Measurements from ENCODE around the gene WWOX.

Gene WWOX

GRCh38 chr16:79101491-79101890, 1002.0 kb downstream of the WWOX start:
- H3K27me3 Mint-ChIP-seq = no peaks in the 10 kb centered on the region
- H3K27ac Mint-ChIP-seq = no peak overlapping the region

GRCh38 chr16:79104567-79104966, 1005.1 kb downstream of the WWOX start:
- Mint-ChIP-seq H3K27me3 (no peaks in the 10 kb centered on the region), H3K36me3 (no peaks in the 10 kb centered on the region), H3K4me3 (no peak overlapping the region), H3K9me3 (ENCODE audit: low read depth) (no peaks in the 10 kb centered on the region), H3K27ac (no peak overlapping the region), H3K4me1 (ENCODE audit: low read depth) (peaks cover 2% of the 10 kb centered on the region)

More at GRCh38 chr16:79101491-79101890, 1002.0 kb downstream of the WWOX start:
- H3K9me3 Mint-ChIP-seq (ENCODE audit: low read depth) = no peaks in the 10 kb centered on the region
- peaks cover 2% of the 10 kb centered on the region for H3K4me1 Mint-ChIP-seq (ENCODE audit: low read depth)
- no peaks in the 10 kb centered on the region for H3K36me3 Mint-ChIP-seq
- H3K4me3 Mint-ChIP-seq = no peak overlapping the region

DNA sequence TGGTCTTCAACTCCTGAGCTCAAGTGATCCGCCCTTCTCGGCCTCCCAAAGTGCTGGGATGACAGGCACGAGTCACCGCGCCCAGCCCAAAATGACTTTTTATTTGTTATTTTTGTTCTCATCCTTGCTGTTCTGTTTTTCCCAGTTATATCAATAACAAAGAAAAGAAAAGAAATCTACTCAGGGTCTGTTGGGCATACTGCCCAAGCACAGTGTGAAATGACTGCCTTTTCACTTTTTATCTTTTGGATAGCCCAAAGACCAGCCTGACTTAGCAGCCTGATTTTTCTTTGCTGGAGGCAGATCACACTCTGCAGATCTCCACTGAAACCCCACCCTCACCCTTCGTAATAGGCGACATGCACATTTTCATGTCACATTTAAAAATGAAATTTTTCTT, 1007.8 kb downstream of the WWOX start:
- Mint-ChIP-seq H3K27ac (no peak overlapping the region), H3K9me3 (ENCODE audit: low read depth) (no peaks in the 10 kb centered on the region), H3K4me3 (no peak overlapping the region), H3K27me3 (no peaks in the 10 kb centered on the region), H3K4me1 (ENCODE audit: low read depth) (no peaks in the 10 kb centered on the region), H3K36me3 (no peaks in the 10 kb centered on the region)

- Mint-ChIP-seq H3K27me3 (no peaks in the 10 kb centered on the region), H3K36me3 (peaks cover 4% of the 10 kb centered on the region), H3K4me3 (no peak overlapping the region), H3K4me1 (ENCODE audit: low read depth) (no peaks in the 10 kb centered on the region), H3K9me3 (ENCODE audit: low read depth) (no peaks in the 10 kb centered on the region), H3K27ac (no peak overlapping the region)
These were observed 1010.3 kb downstream of the WWOX start for GRCh38 chr16:79109771-79110170.

GRCh38 chr16:79110242-79110641, 1010.8 kb downstream of the WWOX start:
- Mint-ChIP-seq H3K9me3 (ENCODE audit: low read depth) (no peaks in the 10 kb centered on the region), H3K27me3 (no peaks in the 10 kb centered on the region), H3K27ac (no peak overlapping the region), H3K4me3 (no peak overlapping the region), H3K36me3 (peaks cover 4% of the 10 kb centered on the region), H3K4me1 (ENCODE audit: low read depth) (no peaks in the 10 kb centered on the region)

- Mint-ChIP-seq H3K36me3 (peaks cover 4% of the 10 kb centered on the region), H3K4me3 (no peak overlapping the region), H3K4me1 (ENCODE audit: low read depth) (no peaks in the 10 kb centered on the region), H3K27me3 (no peaks in the 10 kb centered on the region), H3K27ac (no peak overlapping the region), H3K9me3 (ENCODE audit: low read depth) (no peaks in the 10 kb centered on the region)
These were observed 1011.5 kb downstream of the WWOX start for GRCh38 chr16:79110953-79111352.

DNA sequence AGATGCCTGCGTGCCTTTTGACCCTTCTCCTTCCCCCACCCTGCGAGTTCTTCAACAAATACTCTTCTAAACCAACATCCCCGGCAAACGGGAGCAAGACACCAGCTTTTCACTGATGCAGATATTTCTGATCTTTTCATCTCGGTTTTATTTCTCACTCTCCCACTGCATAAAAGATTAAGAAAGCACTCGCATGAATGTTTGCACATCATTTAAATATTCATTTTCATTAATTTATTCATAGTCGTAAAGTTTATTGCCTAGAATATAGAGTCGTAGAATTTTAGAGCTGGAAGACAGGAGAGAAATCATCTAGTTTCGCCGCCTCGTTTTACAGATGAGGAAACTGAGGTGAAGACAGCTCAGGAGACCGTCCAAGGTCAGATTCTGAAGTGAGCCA, 1013.0 kb downstream of the WWOX start:
- Mint-ChIP-seq H3K4me3 (no peak overlapping the region), H3K4me1 (ENCODE audit: low read depth) (no peaks in the 10 kb centered on the region), H3K27ac (no peak overlapping the region), H3K36me3 (peaks cover 4% of the 10 kb centered on the region), H3K27me3 (no peaks in the 10 kb centered on the region), H3K9me3 (ENCODE audit: low read depth) (no peaks in the 10 kb centered on the region)

GRCh38 chr16:79113826-79114225, 1014.4 kb downstream of the WWOX start:
- no peaks in the 10 kb centered on the region for H3K9me3 Mint-ChIP-seq (ENCODE audit: low read depth)
- no peaks in the 10 kb centered on the region for H3K4me1 Mint-ChIP-seq (ENCODE audit: low read depth)
- no peaks in the 10 kb centered on the region for H3K27me3 Mint-ChIP-seq
- H3K27ac Mint-ChIP-seq = no peak overlapping the region
- no peak overlapping the region for H3K4me3 Mint-ChIP-seq
- H3K36me3 Mint-ChIP-seq = peaks cover 4% of the 10 kb centered on the region

DNA sequence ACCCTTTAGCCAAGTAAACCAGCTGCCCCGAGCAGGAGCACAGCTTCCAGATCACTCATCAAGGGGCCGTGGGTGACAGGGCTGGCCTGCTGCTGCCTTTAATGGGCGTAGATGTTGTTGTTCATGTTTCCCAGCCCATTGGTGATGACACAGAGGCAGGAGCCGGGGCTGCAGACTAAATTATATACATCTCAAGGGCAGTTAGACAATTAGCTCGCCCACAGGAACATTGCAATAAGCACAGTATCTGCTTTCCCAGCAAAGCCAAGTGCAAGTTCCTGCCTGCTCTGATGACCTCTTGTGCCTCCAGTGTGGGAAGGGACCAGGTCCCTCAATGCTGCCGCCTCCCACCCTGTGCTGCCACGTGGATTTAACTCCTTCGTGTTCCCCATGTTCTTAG, 1015.3 kb downstream of the WWOX start:
- Mint-ChIP-seq H3K27me3 (no peaks in the 10 kb centered on the region), H3K4me1 (ENCODE audit: low read depth) (no peaks in the 10 kb centered on the region), H3K4me3 (no peak overlapping the region), H3K9me3 (ENCODE audit: low read depth) (no peaks in the 10 kb centered on the region), H3K27ac (no peak overlapping the region), H3K36me3 (peaks cover 4% of the 10 kb centered on the region)

DNA sequence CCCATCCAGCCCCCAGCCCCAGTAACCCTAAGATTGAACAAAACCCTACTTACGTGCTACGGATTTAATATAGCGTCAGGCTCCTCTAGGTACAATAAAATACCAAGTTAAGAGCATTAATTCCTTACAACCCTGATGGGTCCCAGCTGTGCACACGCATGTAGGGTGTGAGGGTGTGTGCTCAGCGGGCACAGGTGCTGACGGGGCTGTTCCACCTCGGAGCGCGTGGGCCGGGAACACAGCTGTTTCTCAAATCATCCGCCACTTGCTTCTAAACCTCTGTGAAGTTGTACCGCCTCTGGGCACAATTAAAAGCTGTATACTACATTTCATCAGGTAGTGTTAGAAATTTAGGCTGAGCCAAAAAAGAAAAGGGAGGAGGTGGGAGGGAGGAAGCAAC, 1022.5 kb downstream of the WWOX start:
- no peaks in the 10 kb centered on the region for H3K4me1 Mint-ChIP-seq (ENCODE audit: low read depth)
- no peak overlapping the region for H3K27ac Mint-ChIP-seq
- no peaks in the 10 kb centered on the region for H3K27me3 Mint-ChIP-seq
- peaks cover 5% of the 10 kb centered on the region for H3K9me3 Mint-ChIP-seq (ENCODE audit: low read depth)
- H3K4me3 Mint-ChIP-seq = no peak overlapping the region
- H3K36me3 Mint-ChIP-seq = peaks cover 2% of the 10 kb centered on the region

DNA sequence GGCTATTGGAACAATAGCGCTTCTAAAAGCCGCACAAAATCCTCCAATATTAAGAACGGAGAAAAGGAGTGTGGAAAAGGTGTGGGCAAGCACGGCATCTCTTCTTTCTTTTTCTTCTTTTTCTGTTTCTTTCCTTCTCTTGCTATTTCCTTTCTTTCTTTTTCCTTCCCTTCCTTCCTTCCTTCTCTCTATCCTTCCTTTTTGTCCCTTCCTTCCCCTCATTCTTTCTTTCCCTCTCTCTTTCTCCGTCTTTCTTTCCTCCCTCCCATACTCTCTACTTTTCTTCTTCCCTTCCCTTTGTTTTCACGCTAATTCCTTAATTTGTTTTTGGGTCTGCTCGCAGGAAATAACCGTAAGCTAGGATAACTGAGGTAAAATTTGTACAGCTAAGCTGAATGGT, 1022.9 kb downstream of the WWOX start:
- Mint-ChIP-seq H3K27ac (no peak overlapping the region), H3K4me1 (ENCODE audit: low read depth) (no peaks in the 10 kb centered on the region), H3K36me3 (peaks cover 2% of the 10 kb centered on the region), H3K27me3 (no peaks in the 10 kb centered on the region), H3K9me3 (ENCODE audit: low read depth) (peaks cover 5% of the 10 kb centered on the region), H3K4me3 (no peak overlapping the region)

DNA sequence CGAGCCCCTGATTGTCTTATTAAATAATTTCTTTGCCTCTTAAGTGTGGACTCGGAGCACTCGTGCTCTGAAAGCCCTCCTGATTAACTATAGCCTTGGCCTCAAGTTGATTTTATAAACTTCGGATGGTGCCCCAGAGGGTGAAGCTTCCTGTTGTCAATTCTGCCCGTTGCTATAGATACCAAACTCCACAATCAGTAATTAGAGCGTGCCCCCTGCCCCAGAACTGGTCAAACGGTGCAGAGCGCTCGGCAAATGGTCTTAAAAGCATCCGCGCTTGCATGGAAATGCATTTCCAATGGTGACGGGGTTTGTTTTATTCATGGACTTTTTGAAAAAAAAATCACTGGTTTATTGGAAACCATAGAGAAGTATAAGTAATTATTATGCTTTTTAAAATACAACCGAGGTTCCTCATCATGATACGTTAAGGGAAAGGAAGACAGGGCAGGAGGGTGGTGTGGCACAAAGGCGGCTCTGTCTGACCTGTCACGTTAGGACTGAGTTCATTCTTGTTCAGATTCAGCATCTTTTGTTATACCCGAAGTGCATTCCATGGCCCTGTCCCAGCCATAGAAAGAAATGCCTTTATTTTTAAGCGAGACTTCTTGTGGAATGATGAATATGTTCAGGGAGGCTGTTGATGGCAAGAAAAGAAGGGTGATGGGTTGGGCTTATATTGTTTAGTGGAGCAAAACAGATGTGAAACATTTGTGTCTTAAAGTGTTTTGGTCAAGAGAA, 1024.7 kb downstream of the WWOX start:
- no peaks in the 10 kb centered on the region for H3K27me3 Mint-ChIP-seq
- peaks cover 5% of the 10 kb centered on the region for H3K9me3 Mint-ChIP-seq (ENCODE audit: low read depth)

GRCh38 chr16:79127766-79128165, 1028.3 kb downstream of the WWOX start:
- no peak overlapping the region for H3K4me3 Mint-ChIP-seq
- no peak overlapping the region for H3K27ac Mint-ChIP-seq
- peaks cover 2% of the 10 kb centered on the region for H3K36me3 Mint-ChIP-seq
- H3K27me3 Mint-ChIP-seq = no peaks in the 10 kb centered on the region
- no peaks in the 10 kb centered on the region for H3K4me1 Mint-ChIP-seq (ENCODE audit: low read depth)
- peaks cover 4% of the 10 kb centered on the region for H3K9me3 Mint-ChIP-seq (ENCODE audit: low read depth)

More for the DNA sequence above, 1024.7 kb downstream of the WWOX start:
- no peaks in the 10 kb centered on the region for H3K4me1 Mint-ChIP-seq (ENCODE audit: low read depth)
- H3K4me3 Mint-ChIP-seq = no peak overlapping the region
- H3K27ac Mint-ChIP-seq = no peak overlapping the region
- H3K36me3 Mint-ChIP-seq = peaks cover 2% of the 10 kb centered on the region

DNA sequence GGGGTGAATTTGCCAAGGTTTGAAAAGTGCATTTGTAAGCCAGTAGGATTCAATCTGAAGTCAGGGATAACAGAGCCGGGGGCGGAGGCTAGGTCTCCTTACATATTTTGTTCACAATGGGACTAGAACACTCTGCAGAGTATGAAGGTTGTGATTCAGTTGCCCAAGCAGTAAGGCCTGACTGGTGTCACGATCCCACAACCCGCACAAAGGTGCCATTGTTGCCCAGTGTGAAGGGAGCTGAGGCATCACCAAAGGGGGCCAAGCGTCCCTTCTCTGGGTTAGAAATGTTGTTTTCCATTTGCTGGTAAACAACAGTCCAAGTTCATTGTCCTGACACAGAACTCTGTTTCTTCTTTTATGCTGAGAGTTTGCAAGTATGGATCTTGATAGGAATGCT, 1029.3 kb downstream of the WWOX start:
- H3K9me3 Mint-ChIP-seq (ENCODE audit: low read depth) = peaks cover 4% of the 10 kb centered on the region
- H3K27me3 Mint-ChIP-seq = no peaks in the 10 kb centered on the region
- no peaks in the 10 kb centered on the region for H3K36me3 Mint-ChIP-seq
- H3K4me1 Mint-ChIP-seq (ENCODE audit: low read depth) = no peaks in the 10 kb centered on the region
- no peak overlapping the region for H3K27ac Mint-ChIP-seq
- H3K4me3 Mint-ChIP-seq = no peak overlapping the region

GRCh38 chr16:79130616-79131015, 1031.2 kb downstream of the WWOX start:
- Mint-ChIP-seq H3K4me1 (ENCODE audit: low read depth) (no peaks in the 10 kb centered on the region), H3K9me3 (ENCODE audit: low read depth) (peaks cover 4% of the 10 kb centered on the region), H3K27ac (no peak overlapping the region), H3K27me3 (no peaks in the 10 kb centered on the region), H3K36me3 (no peaks in the 10 kb centered on the region), H3K4me3 (no peak overlapping the region)

Data from activated naive CD8-positive, alpha-beta T cell (primary cell).